SH-SY5Y (cell line): ENCODE data around the gene CREB3L2.

Source experiments
- GATA2 ChIP-seq: IDR thresholded peaks from 2 replicates; pipeline ENCODE4 v1.6.1; 2011; ENCODE audit warnings: mild to moderate bottlenecking, low read depth, low read length
- GATA3 ChIP-seq: IDR thresholded peaks from 2 replicates; pipeline ENCODE4 v1.6.1; 2011; ENCODE audit warnings: low read depth, mild to moderate bottlenecking, low read length, moderate library complexity

GRCh38 chr7:137948083-137948844 is 53.6 kb downstream of the CREB3L2 start:
- no peak for TF ChIP-seq GATA3
- TF ChIP-seq GATA2, result no peak
